HG03558 (cell line): Measurements from ENCODE around the gene ETFB.

Experiments used
- ATAC-seq: cut with Tn5 transposase; IDR thresholded peaks from one replicate; pipeline ENCODE4 v1.9.1; 2021; ENCODE audit warnings: moderate number of reproducible peaks; ENCODE audit not compliant: unreplicated experiment; ENCODE audit errors: extremely low read depth

ETFB gene

GRCh38 chr19:51375504-51376221 is 9.5 kb upstream of the ETFB start:
- no peak for ATAC-seq

- no peak for ATAC-seq
Measured at GRCh38 chr19:51372649-51373504, 6.7 kb upstream of the ETFB start, which contains the start of gene NKG7. Gene NKG7, minus strand, starts transcription at chr19:51372654. Its CDS starts 119 bp downstream, at chr19:51372535.

- no peak for ATAC-seq
Measured at GRCh38 chr19:51372021-51372648, 5.9 kb upstream of the ETFB start.

DNA sequence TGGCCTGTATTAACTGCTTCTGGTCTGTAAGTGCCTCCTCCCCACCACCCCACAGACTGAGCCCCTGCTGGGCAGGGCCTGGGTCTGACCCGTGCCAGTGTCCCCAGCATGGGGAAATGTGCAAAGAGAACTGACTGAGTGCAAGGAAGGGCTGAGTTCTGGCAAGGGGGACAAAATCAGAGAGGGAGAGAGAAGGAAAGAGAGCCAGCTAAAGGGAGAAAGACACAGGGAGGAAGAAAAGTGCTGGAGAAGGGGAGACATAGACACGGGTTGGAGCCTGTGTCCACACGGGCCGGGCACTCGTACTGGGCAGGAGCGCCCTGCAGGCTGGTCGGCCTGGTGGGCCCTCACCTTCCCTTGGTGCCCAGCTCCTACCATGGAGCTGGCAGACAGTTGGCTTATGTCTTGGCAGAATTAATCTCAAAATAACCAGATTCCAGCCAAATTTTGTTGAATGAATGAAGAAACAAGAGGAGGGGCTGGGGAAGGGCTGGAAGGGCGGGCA is 5.0 kb upstream of the ETFB start:
- no peak for ATAC-seq

- ATAC-seq, result no peak
Measured at GRCh38 chr19:51370230-51370629, 4.0 kb upstream of the ETFB start.

GRCh38 chr19:51368366-51369282 is 2.4 kb upstream of the ETFB start, which contains the start of gene CLDND2:
Gene CLDND2, minus strand, starts transcription at chr19:51369003. Its CDS starts 426 bp downstream, at chr19:51368577.
- ATAC-seq, result no peak

DNA sequence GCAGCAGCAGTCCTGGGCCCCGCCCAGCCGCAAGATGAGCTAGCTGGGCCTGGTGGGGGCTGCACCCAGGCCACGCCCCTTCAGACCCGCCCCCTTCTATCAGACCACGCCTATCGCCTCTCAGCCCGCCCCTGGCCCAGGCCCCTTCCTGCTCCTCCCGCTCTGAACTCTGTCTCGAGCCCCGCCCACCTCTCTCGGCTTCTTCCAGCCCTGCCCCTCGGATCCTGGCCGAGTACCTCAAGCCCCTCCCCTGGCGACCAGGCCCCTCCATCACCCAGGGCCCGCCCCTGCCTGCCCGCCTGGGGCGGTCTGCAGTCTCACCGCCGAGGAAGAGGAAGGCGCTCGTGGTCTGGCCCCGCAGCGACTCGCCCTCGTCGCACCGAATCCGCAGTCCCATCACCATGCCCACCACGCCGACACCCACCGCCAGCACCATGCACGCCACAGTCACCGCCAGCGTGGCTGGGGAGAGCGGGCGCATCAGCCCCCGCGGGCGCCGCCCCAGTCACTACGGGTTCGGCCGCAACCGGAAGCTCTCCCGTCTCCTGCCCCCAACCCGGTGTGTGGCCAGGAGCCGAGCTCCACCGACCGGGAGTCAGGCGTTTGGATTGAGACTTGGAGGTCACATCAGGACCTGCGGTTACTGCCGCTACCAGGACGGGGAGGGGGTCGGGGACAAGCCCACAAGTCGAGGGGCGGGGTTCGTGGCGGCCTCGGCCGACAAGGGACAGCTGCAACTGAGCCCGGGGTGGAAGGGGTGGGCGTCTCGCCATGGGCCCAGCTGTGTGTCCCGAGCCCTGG is 1.6 kb upstream of the ETFB start:
- no peak for ATAC-seq

DNA sequence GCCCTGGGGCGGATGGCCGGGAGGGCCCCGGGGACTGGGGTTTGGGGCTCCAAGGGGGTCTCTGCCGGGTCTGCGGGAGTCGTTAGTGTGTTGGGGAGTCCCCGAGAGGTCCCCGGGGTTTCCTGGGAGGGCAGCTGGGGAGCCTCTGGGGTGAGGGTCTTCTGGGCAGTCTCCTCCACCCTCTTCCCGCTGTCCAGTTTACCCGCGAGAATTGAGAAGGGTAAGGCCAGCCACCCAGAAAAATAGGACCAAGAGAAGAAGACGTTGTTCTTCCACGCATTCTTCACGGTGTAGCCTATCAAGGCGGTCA is 1.0 kb upstream of the ETFB start:
- no peak for ATAC-seq

GRCh38 chr19:51366389-51367254 is 434 bp upstream of the ETFB start:
- peak; percentile 40 for ATAC-seq

GRCh38 chr19:51365211-51365964 is 800 bp downstream of the ETFB start:
- ATAC-seq, result no peak

DNA sequence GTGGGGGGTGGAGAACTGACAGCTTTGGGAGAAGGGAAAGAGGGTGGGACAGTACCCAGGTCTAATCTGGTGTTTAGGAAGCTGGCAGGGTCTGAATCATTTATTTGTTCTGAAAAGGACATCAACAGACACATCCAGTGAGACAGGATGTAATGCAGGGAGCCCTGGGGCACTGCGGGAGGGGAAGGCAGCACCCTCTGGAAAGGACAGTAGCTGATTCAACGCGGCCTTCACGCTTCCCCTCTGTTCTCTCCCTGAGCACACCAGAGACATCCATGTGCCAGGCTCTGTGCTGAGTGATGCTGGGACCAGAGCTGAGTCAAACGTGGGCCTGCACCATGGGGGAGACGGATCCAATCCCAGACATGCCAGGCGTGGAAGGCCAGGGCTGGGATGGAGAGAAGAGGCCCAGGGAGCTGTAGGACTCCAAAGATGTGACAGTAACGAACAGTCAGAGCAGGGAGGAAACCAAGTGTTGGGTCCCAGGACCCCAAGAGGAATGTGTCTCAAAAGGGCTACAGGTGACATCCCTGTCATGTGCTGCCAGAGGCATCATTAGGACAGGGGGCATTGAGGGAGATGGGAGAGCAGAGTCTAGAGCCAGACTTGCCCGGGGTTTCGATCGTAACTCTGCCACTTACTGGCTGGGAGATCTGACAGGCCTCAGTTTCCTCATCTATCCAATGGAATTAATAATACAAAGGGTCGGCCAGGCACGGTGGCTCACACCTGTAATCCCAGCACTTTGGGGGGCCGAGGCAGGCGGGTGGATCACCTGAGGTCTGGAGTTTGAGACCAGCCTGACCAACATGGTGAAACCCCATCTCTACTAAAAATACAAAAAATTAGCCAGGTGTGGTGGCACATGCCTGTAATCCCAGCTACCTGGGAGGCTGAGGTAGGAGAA is 1.7 kb downstream of the ETFB start:
- ATAC-seq, result no peak

GRCh38 chr19:51361239-51361638 is 4.9 kb downstream of the ETFB start:
- ATAC-seq, result no peak

DNA sequence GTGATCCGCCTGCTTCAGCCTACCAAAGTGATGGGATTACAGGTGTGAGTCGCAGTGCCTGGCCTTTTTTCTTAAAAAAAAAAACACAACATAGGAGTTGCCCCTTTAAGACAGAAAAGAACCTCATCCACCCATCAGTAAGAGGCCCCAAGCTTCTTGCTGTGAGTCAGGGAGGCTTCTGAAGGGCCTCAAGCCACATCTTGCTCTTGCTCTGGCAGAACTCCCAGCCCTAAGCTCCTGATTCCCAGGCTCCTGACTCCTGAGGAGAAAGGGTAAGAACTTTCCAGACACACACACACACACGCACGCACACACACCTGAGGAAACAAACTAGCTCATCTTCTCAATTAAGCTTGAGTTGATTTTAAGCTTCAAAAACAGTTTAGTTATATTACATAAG is 6.9 kb downstream of the ETFB start:
- no peak for ATAC-seq

DNA sequence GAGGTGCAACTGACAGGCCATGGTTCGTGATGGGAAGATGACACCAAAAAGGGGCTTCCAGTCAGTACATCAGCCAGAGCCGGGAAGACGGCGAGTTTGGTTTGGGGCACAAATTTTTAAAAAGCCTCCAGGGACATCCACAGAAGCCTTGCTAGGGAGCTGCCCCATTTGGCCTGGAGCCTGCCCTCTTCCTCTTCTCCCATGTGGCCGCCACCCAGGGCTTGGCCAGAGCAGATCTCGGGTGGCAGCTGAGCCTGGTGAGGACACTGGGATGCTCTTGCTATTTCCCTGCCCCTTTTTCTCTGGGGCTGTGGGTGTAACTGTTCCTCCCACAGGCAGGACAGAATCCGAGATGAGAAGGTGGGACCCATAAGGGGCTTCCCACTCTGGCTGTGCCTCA is 8.2 kb downstream of the ETFB start:
- ATAC-seq, result no peak

DNA sequence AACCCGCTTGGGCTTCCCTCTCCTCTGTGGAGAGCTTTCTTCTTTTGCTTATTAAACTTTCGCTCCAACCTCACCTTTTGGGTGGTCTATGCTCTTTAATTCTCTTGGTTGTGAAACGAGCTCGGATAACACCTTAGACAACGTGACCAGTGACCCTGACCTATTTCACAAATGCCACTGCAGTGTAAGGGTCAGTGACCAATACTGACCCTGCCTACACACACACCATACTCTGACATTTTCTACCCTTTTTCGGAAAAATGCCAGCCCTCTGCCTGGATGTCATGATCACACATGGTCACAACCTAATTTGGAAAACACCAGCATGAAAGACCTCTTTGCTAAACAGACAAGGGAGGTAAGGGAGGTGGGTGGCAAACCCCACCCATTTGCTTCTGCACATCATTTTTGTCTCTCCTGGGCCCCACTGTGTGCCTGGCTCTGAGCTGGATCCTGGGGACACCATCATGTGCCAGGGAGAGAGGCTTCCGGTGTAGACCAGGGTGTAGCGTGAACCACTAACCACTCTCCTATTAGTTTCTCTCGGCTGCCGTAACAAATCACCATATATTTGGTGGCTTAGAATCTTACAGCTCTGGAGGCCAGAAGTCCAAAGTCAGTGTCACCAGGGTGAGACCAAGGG is 9.9 kb downstream of the ETFB start:
- ATAC-seq, result no peak

GRCh38 chr19:51354742-51355148 is 11.4 kb downstream of the ETFB start:
- no peak for ATAC-seq
